Putamen (tissue), 1 donor: Measurements from ENCODE around the gene PHOX2B.
"Not testable (repeated sequence)": the region's sequence is repeated elsewhere in the genome, so short reads cannot be mapped to it uniquely, and the experiment has no call there.

ENCODE experiments used
- DNase-seq: peaks from one replicate; pipeline ENCODE4 v3.0.0-alpha.2; 2016; ENCODE audit warnings: low spot score

The PHOX2B gene

GRCh38 chr4:41712425-41712824, 36.1 kb downstream of the PHOX2B start:
- DNase-seq, result no peak

DNA sequence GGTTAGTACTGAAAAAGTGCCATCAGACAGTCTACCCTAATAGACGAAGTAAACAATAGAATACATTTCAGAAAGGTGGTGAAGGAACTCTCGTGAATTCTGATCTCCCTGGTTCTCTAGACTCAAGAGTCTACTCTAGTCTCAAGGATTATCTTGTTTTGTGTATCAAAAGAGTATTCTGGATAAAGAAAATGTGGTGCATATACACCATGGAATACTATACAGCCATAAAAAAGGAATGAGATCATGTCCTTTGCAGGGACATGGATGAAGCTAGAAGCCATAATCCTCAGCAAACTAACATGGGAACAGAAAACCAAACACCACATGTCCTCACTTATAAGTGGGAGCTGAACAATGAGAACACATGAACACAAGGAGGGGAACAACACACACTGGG, 36.9 kb downstream of the PHOX2B start:
- DNase-seq, result not testable (repeated sequence)

DNA sequence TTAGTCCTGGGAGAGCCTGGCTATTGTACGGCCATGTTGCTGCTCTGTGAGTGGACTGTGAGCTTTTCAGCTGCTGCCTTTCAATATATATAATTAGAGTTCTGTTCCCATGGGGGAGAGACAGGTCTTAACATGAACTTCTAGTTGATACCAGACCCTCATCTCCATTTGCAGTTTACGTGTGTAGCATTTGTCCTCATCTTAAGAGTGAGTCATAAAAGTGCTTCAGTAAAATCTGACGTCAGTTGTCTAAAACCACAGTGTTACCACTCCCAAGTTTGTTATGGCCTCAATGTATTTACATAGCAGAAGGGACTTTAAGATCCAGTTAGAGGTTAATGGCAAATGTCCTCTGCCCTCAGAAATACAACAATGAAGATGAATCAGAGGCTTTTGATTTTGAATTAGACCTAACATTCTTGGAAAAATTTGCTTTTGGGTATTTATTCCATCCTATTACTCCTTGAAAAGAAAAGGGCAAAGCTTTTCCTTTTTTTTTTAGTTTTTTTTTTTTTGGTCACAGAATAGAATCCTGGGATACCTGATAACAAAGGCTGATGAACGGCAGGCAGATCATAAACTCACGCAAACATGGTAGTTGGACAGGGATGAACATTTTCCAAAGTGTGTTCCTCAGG, 38.6 kb downstream of the PHOX2B start:
- no peak for DNase-seq

DNA sequence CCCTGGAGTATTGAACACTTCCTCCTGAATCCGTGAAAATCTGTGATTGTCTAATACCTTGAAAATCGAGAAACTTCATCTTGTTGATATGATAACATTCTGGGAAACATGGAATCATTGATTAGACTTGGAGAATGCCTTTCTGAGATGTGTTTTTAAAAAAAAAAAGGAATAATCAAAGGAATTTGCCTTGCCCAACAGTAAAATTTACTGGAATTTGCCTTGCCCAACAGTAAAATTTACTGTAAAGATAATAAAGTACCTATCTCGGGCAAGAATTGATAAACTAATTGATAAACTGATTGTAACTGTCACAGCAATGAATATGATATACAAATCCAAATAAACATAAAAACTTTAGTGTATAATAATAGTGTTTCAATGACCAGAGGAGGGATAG, 44.7 kb downstream of the PHOX2B start:
- no peak for DNase-seq

- DNase-seq, result no peak
These were observed 45.8 kb downstream of the PHOX2B start for GRCh38 chr4:41702770-41703169.

GRCh38 chr4:41701983-41702382, 46.5 kb downstream of the PHOX2B start:
- DNase-seq, result no peak

GRCh38 chr4:41696763-41697162, 51.8 kb downstream of the PHOX2B start:
- DNase-seq, result no peak

- DNase-seq, result no peak
These were observed 52.4 kb downstream of the PHOX2B start for GRCh38 chr4:41696131-41696530.
